ENCODE data around the gene POLE.
A peak's percentile ranks its signal among the peaks of the same experiment; 100 is the strongest.

POLE gene

GRCh38 chr12:132593938-132594358, 93.2 kb downstream of the POLE start:
- peak; percentile 92 for DNase-seq (ENCODE audit: low spot score)

GRCh38 chr12:132593521-132593920, 93.6 kb downstream of the POLE start:
- DNase-seq (ENCODE audit: low spot score) = no peak

- no peak for DNase-seq (ENCODE audit: low spot score)
Observed at GRCh38 chr12:132593071-132593470, 94.1 kb downstream of the POLE start.

DNA sequence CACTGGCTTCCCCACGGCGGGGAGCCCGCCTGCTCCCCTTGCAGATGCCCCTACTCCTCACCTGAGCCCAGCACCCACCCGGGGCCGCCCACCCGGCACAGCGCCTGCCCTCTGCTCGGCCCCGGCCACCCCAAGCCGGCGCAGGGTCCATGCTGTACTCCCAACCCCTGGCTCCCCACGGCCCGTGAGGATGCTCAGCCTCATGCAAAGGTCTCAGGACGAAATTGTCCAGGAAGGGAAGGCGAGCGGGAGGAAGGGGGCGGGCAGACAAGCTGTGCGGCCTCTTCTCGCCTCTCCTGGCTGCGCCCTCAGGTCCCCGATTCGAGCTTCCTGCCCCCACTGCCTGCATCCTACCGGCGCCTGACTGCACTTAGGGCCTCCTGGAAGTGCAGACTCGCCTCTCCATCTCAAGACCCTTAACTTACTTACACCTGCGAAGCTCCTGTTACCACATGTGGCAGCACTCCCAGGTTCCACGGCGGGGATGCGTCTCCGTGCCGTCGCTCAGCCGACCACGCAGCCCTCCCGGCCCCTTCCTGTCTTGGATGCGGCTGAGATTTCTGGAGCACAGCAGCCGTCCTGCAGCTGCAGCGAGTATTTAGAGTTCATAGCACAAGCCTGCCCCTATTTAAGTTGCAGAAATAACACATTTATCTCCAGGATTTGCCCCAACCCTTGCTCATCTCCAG, 94.7 kb downstream of the POLE start:
- no peak for DNase-seq (ENCODE audit: low spot score)

- DNase-seq (ENCODE audit: low spot score) = no peak
Observed at GRCh38 chr12:132591107-132591935, 95.8 kb downstream of the POLE start.

DNA sequence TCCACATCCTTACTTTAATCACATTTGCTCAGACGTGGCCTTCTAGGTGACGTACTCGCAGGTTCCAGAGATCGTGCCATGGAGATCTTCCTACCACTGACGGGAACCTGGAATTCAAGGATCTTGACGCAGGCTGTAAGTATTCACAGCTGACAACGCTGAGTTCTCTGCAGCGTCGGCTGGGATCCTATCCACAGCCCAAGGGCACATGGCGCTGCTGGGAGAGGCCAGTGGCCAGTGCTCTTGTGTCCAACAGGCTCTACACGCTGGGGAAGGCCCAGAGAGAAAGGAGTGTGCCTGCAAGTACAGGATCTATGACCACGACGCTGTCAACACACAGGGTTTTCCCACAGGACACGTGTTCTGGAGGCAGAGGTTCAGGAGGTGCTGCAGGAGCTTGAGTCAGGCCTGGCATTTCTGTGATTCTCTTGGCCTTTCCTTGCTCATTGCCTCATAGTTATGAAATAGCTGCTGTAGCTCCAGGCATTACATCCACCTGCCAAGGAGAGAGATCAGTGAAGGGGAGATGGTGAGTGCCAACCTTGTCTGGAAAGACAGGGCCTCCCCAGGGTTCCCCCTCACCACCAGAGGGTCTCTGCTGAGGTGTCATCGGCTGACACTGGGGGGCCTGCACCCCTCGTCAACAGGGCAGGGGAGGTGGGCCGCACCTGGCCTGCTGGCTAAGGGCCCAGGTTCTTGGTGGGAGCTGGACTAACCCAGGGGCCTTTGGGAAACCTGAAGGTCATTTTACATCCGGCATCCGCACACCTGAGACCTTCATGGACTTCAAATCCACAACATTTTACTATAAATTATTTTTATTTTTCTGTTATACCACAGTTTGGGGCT, 98.1 kb downstream of the POLE start:
- DNase-seq (ENCODE audit: low spot score) = no peak

DNA sequence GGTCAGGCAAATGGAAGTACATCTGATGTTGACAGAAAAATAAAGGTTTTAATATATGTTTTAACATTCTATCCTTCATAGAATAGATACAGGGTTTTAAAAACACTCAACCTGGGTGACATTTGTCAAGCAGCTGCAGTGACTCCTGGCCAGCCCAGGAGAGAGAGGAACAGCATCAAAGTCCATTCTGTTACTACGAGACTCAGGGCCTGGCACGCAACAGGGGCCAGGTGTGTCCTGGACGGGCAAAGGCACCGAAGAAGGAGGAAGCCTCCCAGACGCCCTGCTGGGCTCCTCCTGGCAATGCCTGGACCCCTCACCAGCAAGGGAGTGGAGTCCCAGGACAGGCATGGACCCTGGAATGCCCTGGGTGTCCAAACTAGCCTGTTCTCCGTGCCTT, 98.8 kb downstream of the POLE start:
- DNase-seq (ENCODE audit: low spot score) = no peak

DNA sequence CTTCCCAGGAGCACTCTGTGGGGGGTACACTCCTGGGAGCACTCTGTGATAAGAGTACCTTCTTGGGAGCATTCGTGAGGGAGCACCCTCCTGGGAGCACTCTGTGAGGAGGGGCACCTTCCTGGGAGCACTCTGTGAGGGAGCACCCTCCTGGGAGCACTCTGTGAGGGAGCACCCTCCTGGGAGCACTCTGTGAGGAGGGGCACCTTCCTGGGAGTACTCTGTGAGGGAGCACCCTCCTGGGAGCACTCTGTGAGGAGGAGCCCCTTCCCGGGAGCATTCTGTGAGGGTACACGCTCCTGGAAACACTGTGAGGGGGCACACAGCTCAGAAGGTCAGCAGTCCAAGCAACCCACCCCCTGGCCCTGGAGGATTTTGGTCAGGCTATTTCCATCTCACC, 99.4 kb downstream of the POLE start:
- no peak for DNase-seq (ENCODE audit: low spot score)

- DNase-seq (ENCODE audit: low spot score) = no peak
Observed at GRCh38 chr12:132586929-132587328, 100.2 kb downstream of the POLE start.

DNA sequence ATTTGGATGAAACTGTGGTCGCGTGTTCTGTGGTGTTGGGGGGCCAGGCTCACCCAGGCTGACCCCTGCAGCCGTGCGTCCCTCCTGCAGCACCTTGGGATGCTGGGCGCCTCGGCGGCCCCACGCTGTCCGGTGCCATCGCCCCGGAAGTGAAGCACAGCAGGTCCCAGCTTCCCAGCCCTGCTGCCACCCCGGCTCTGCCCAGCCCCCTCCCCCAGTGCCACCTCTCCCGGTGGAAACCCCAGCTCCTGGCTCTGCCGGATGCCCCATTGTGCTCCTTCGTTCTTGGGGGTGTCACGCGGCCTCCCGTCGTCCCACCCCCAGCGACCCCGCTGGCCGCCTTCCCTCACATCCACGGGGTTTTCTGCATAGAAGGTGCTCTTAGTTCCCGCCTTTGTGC, 102.0 kb downstream of the POLE start:
- DNase-seq (ENCODE audit: low spot score) = no peak

GRCh38 chr12:132584429-132584828, 102.7 kb downstream of the POLE start:
- DNase-seq (ENCODE audit: low spot score) = no peak

DNA sequence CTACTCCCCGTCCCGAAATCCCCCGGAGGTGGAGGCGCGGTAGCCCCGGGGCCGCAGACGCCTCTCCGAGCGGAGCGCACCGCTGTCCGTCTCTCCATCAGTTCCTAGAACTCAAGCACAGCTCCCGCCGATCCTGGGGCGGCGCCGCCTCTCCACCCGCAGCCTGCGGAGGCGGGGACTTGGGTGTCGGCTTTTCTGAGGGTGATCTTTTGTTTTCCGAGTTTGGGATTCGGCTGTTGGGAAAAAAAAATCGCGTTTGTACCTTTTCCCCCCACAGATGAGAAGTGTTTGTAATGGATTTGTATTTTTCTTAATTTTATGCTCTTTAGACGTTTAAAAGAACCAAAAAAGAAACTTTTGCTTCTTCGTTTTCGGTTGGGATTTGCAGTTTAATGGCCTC, 103.4 kb downstream of the POLE start:
- no peak for DNase-seq (ENCODE audit: low spot score)

- no peak for DNase-seq (ENCODE audit: low spot score)
Observed at GRCh38 chr12:132583411-132583710, 103.8 kb downstream of the POLE start.

DNA sequence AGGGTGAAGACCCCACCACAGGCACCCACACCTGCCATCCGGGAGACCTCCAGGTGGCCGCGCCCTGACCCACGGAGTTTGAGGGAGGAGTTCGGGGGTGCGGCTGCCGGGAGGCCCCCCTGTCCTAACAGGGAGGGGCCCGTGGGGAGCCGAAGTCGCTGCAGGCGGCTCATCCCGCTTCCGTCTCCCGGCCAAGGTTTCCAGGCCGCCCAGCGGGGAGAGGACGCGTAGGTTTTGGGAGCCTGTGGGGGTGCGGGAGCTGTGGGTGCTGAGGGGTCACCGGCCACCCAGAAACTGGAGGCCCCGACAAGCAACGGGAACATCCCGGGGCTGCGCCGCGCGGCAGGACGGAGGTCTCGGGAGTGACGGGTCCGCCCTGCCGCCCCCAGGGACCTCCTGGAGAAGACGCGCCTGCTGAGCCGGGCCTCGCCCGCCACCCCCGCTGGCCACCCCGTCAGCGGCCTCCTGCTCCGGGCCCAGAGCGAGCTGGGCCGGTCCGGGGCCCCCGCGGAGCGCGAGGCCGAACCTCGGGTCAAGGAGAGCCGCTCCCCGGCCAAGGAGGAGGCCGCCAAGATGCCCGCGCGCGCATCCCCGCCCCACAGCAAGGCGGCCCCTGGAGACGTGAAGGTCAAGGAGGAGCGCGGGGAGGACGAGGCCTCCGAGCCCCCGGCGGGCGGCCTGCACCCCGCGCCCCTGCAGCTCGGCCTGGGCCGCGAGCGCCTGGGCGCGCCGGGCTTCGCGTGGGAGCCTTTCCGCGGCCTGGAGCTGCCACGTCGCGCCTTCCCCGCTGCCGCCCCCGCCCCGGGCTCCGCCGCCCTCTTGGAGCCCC, 104.3 kb downstream of the POLE start:
- DNase-seq (ENCODE audit: low spot score) = no peak

DNA sequence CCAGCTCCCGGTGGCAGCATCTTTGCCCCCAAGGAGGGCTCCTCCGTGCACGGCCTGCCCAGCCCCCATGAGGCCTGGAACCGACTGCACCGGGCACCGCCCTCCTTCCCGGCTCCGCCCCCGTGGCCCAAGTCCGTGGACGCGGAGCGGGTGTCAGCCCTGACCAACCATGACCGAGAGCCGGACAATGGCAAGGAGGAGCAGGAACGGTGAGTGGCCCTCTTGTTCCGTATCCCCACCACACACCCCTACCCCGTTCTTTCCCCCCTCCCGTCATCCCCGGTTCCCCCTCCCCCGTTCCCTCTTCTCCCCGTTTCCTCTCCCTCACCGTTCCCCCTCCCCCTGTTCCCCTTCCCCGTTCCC, 105.1 kb downstream of the POLE start:
- no peak for DNase-seq (ENCODE audit: low spot score)

DNA sequence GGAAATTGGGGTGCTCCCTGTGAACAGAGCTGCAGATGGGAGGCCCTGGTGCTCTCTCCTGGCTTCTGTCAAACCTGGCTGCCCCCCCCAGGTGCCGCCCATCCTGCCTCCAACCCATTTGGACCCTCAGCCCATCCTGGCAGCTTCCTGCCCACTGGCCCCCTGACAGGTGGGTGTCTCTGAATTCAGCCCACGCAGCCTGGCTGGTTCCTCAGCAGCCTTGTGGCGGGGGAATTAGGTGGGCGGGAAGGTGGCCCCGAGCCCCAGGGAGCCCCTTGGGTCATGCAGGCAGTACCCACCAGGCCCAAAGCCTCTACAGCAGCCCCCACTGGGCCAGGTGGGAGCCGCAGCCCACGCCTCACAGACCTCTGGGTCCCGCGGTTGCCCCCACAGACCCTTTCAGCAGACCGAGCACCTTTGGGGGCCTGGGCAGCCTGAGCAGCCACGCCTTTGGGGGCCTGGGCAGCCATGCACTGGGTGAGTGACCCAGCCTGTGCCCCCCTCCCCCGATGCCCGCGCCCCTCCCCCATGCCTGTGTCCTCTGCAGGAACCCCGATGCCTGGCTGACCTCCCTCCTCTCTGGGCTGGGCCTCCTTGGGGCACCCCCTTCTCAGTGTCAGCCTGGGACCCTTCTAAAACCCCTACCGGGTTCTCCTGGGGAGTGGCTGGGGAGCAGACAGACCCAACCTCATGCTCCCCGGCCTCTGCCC, 105.6 kb downstream of the POLE start:
- DNase-seq (ENCODE audit: low spot score) = no peak

- DNase-seq (ENCODE audit: low spot score) = no peak
Observed at GRCh38 chr12:132580701-132581292, 106.3 kb downstream of the POLE start.

GRCh38 chr12:132579744-132580143, 107.4 kb downstream of the POLE start:
- no peak for DNase-seq (ENCODE audit: low spot score)

- DNase-seq (ENCODE audit: low spot score) = no peak
Observed at GRCh38 chr12:132578826-132579225, 108.3 kb downstream of the POLE start.

DNA sequence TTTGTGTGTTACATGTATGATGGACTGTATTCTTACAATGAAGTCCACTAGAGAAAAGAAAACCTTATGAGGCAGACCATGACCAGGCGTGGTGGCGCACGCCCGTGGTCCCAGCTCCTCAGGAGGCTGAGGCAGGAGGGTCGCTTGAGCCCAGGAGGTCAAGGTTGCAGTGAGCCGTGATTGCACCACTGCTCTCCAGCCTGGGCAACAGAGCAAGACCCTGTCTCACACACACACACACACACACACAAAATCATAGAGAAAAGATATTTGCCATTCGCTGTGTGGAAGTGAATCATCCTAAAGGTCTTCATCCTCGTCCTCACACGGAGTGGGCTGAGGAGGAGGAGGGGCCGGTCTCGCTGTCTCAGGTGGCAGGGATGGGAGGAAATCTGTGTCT, 109.0 kb downstream of the POLE start:
- DNase-seq (ENCODE audit: low spot score) = no peak
